Measurements from ENCODE around the gene CDHR3. TPM values are rescaled to one million over a fixed set of nuclear protein-coding genes. Genes with fewer than 3 reads are reported as not detected.

CDHR3 gene
- total RNA-seq, 1 donor from 2014 or later: 5.4 TPM

- no peak for TF ChIP-seq CTCF (conservative IDR thresholded peaks at IDR 0.05)
Measured at GRCh38 chr7:105985229-105985628, 22.2 kb downstream of the CDHR3 start.

GRCh38 chr7:105985672-105986215 is 22.7 kb downstream of the CDHR3 start:
- Mint-ChIP-seq H3K27me3 (ENCODE audit: low read depth) (no peaks in the 10 kb centered on the region), H3K27ac (ENCODE audit: unreplicated experiment) (no peak overlapping the region), H3K4me3 (no peak overlapping the region), H3K9me3 (no peaks in the 10 kb centered on the region), H3K36me3 (ENCODE audit: low read depth) (no peaks in the 10 kb centered on the region), H3K4me1 (peaks cover 22% of the 10 kb centered on the region)
- no peak for DNase-seq (ENCODE audit: low read depth, low spot score)
- no peak for TF ChIP-seq CTCF (conservative IDR thresholded peaks at IDR 0.05)

More at GRCh38 chr7:105985229-105985628, 22.2 kb downstream of the CDHR3 start:
- no peaks in the 10 kb centered on the region for H3K27me3 Mint-ChIP-seq (ENCODE audit: low read depth)
- H3K4me3 Mint-ChIP-seq: no peak overlapping the region
- no peak for DNase-seq (ENCODE audit: low read depth, low spot score)
- no peak overlapping the region for H3K27ac Mint-ChIP-seq (ENCODE audit: unreplicated experiment)
- peaks cover 18% of the 10 kb centered on the region for H3K4me1 Mint-ChIP-seq
- H3K36me3 Mint-ChIP-seq (ENCODE audit: low read depth): no peaks in the 10 kb centered on the region
- no peaks in the 10 kb centered on the region for H3K9me3 Mint-ChIP-seq

- TF ChIP-seq CTCF (conservative IDR thresholded peaks at IDR 0.05): no peak
- no peaks in the 10 kb centered on the region for H3K27me3 Mint-ChIP-seq (ENCODE audit: low read depth)
- no peak overlapping the region for H3K27ac Mint-ChIP-seq (ENCODE audit: unreplicated experiment)
- peaks cover 28% of the 10 kb centered on the region for H3K4me1 Mint-ChIP-seq
- no peak for DNase-seq (ENCODE audit: low read depth, low spot score)
- no peaks in the 10 kb centered on the region for H3K36me3 Mint-ChIP-seq (ENCODE audit: low read depth)
- no peaks in the 10 kb centered on the region for H3K9me3 Mint-ChIP-seq
- H3K4me3 Mint-ChIP-seq: no peak overlapping the region
Measured at GRCh38 chr7:105987046-105987445, 24.0 kb downstream of the CDHR3 start.

GRCh38 chr7:105988276-105988675 is 25.2 kb downstream of the CDHR3 start:
- no peak for DNase-seq (ENCODE audit: low read depth, low spot score)
- Mint-ChIP-seq H3K9me3 (no peaks in the 10 kb centered on the region), H3K27ac (ENCODE audit: unreplicated experiment) (no peak overlapping the region), H3K27me3 (ENCODE audit: low read depth) (no peaks in the 10 kb centered on the region), H3K36me3 (ENCODE audit: low read depth) (no peaks in the 10 kb centered on the region), H3K4me1 (peaks cover 28% of the 10 kb centered on the region), H3K4me3 (no peak overlapping the region)
- TF ChIP-seq CTCF (conservative IDR thresholded peaks at IDR 0.05): no peak

GRCh38 chr7:105989191-105989590 is 26.1 kb downstream of the CDHR3 start:
- TF ChIP-seq CTCF (conservative IDR thresholded peaks at IDR 0.05): no peak
- Mint-ChIP-seq H3K4me1 (peaks cover 28% of the 10 kb centered on the region), H3K4me3 (no peak overlapping the region), H3K9me3 (no peaks in the 10 kb centered on the region), H3K27ac (ENCODE audit: unreplicated experiment) (no peak overlapping the region), H3K27me3 (ENCODE audit: low read depth) (no peaks in the 10 kb centered on the region), H3K36me3 (ENCODE audit: low read depth) (no peaks in the 10 kb centered on the region)
- no peak for DNase-seq (ENCODE audit: low read depth, low spot score)

Measured in neural crest cell (in vitro differentiated cells).